H1 (cell line): Measurements from ENCODE around the gene HMCN1. TPM values are rescaled to one million over a fixed set of nuclear protein-coding genes. Genes with fewer than 3 reads are reported as not detected.

ENCODE experiments used
- CTCF ChIA-PET: fragments of 300-600 bp; sonication (Branson Sonifier 250); formaldehyde crosslinking; loops from one replicate; lab custom pipeline; 2021; ENCODE audit not compliant: partially characterized antibody; lab: Charles Lee
- POLR2A ChIA-PET: fragments of 300-600 bp; sonication (Branson Sonifier 250); formaldehyde crosslinking; loops from one replicate; lab custom pipeline; 2021; ENCODE audit warnings: inconsistent platforms; ENCODE audit not compliant: partially characterized antibody; lab: Charles Lee
- DNase-seq, 2 experiments: peaks; one replicate each; pipeline versions ENCODE4 v3.0.0 to v3.0.0-alpha.2; 2010 to 2022; ENCODE audit warnings: low spot score in 2 of 2, low read depth in 1 of 2, mixed read lengths in 1 of 2
- FAIRE-seq: peaks from 2 replicates; lab custom pipeline; 2011; peaks lifted over from hg19 to GRCh38; lab: Jason Lieb, UNC
- H2AFZ ChIP-seq: 2 replicates; pipeline ENCODE4 v1.8.1; 2012; ENCODE audit warnings: low read length, inconsistent platforms
- H2AK5ac ChIP-seq: 2 replicates; pipeline ENCODE4 v1.6.1; 2013; ENCODE audit warnings: low read depth, low read length
- H2BK120ac ChIP-seq: replicated peaks from 2 replicates; pipeline ENCODE3; 2013; ENCODE audit warnings: low read depth, low read length, inconsistent platforms
- H2BK12ac ChIP-seq: 2 replicates; pipeline ENCODE4 v1.6.1; 2013; ENCODE audit warnings: low read depth, low read length
- H2BK15ac ChIP-seq: 2 replicates; pipeline ENCODE4 v1.6.1; 2013; ENCODE audit warnings: low read length
- H2BK20ac ChIP-seq: 2 replicates; pipeline ENCODE4 v1.6.1; 2013; ENCODE audit warnings: low read length
- H2BK5ac ChIP-seq: 2 replicates; pipeline ENCODE4 v1.6.1; 2013; ENCODE audit warnings: low read depth, low read length
- H3K14ac ChIP-seq: 2 replicates; pipeline ENCODE4 v1.6.1; 2013; ENCODE audit warnings: inconsistent platforms; ENCODE audit not compliant: insufficient read length
- H3K18ac ChIP-seq: 2 replicates; pipeline ENCODE4 v1.6.1; 2013; ENCODE audit warnings: low read length; ENCODE audit errors: extremely low read depth
- H3K23ac ChIP-seq: 2 replicates; pipeline ENCODE4 v1.6.1; 2013; ENCODE audit warnings: inconsistent platforms; ENCODE audit not compliant: insufficient read length
- H3K23me2 ChIP-seq: 2 replicates; pipeline ENCODE4 v1.6.1; 2013; ENCODE audit warnings: low read depth, low read length
- H3K27ac ChIP-seq: 2 replicates; pipeline ENCODE4 v1.6.1; 2011; ENCODE audit warnings: low read depth, low read length, inconsistent platforms
- H3K27me3 ChIP-seq, 4 experiments: replicated peaks in 1 of 4; 1 replicate in 1 of 4; 2 replicates in 3 of 4; pipeline versions ENCODE4 v1.6.1 to v1.8.1; 2011 to 2013; ENCODE audit warnings: low read length in 3 of 4, mild to moderate bottlenecking in 3 of 4, inconsistent platforms in 2 of 4, mixed read lengths in 2 of 4, moderate library complexity in 1 of 4; ENCODE audit not compliant: control insufficient read depth in 3 of 4, insufficient read depth in 3 of 4; ENCODE audit errors: extremely low read depth in 1 of 4
- H3K36me3 ChIP-seq, 4 experiments: 2 replicates each; pipeline versions ENCODE4 v1.6.1 to v1.8.1; 2011 to 2013; ENCODE audit warnings: mild to moderate bottlenecking in 4 of 4, low read length in 3 of 4, moderate library complexity in 2 of 4, control low read depth in 1 of 4, inconsistent platforms in 1 of 4; ENCODE audit not compliant: insufficient read depth in 4 of 4, control insufficient read depth in 2 of 4
- H3K4ac ChIP-seq: replicated peaks from 2 replicates; pipeline ENCODE3; 2013; ENCODE audit warnings: low read length, low read depth, mixed read lengths, inconsistent platforms; ENCODE audit not compliant: insufficient read length
- H3K4me1 ChIP-seq, 4 experiments: replicated peaks in 1 of 4; 1 replicate in 1 of 4; 2 replicates in 3 of 4; pipeline versions ENCODE4 v1.6.1 to v1.8.1; 2011 to 2013; ENCODE audit warnings: low read length in 3 of 4, inconsistent platforms in 2 of 4, mixed read lengths in 1 of 4; ENCODE audit not compliant: insufficient read depth in 4 of 4, control insufficient read depth in 3 of 4
- H3K4me2 ChIP-seq, 2 experiments: 2 replicates each; pipeline versions ENCODE4 v1.6.1 to v1.8.1; 2011 to 2013; ENCODE audit warnings: low read depth in 2 of 2, low read length in 2 of 2, control low read depth in 1 of 2, inconsistent platforms in 1 of 2, mild to moderate bottlenecking in 1 of 2; ENCODE audit not compliant: insufficient read depth in 1 of 2
- H3K4me3 ChIP-seq, 4 experiments: fragments of 200-600, 300-600 bp in 1 of 4; sonication (generic), shearing (Covaris generic), sonication (Bioruptor Twin) in 1 of 4; 2 replicates each; pipeline versions ENCODE4 v1.5.1 to v1.8.1; 2011 to 2016; ENCODE audit warnings: low read length in 4 of 4, low read depth in 3 of 4, control low read depth in 2 of 4, inconsistent platforms in 2 of 4, mild to moderate bottlenecking in 2 of 4, mixed read lengths in 1 of 4, moderate library complexity in 1 of 4; ENCODE audit not compliant: insufficient read depth in 2 of 4; ENCODE audit errors: extremely low read depth in 1 of 4
- H3K56ac ChIP-seq: replicated peaks from 2 replicates; pipeline ENCODE3; 2013; ENCODE audit warnings: low read depth, mild to moderate bottlenecking, mixed read lengths, low read length, inconsistent platforms; ENCODE audit not compliant: insufficient read length
- H3K79me1 ChIP-seq: 2 replicates; pipeline ENCODE4 v1.6.1; 2013; ENCODE audit warnings: low read depth, low read length, control low read depth
- H3K79me2 ChIP-seq, 2 experiments: 2 replicates each; pipeline versions ENCODE4 v1.6.1 to v1.8.1; 2012 to 2013; ENCODE audit warnings: low read length in 2 of 2, mild to moderate bottlenecking in 2 of 2, inconsistent platforms in 1 of 2; ENCODE audit not compliant: insufficient read depth in 2 of 2, control insufficient read depth in 1 of 2
- H3K9ac ChIP-seq, 4 experiments: replicated peaks in 1 of 4; 1 replicate in 1 of 4; 2 replicates in 3 of 4; pipeline versions ENCODE4 v1.6.1 to v1.8.1; 2011 to 2013; ENCODE audit warnings: low read depth in 3 of 4, low read length in 3 of 4, control low read depth in 2 of 4, mild to moderate bottlenecking in 2 of 4, moderate library complexity in 2 of 4, inconsistent platforms in 1 of 4; ENCODE audit errors: extremely low read depth in 1 of 4
- H3K9me3 ChIP-seq, 2 experiments: 2 replicates each; pipeline versions ENCODE4 v1.6.1 to v1.8.1; 2012 to 2013; ENCODE audit warnings: mild to moderate bottlenecking in 2 of 2, moderate library complexity in 2 of 2, control low read depth in 1 of 2, inconsistent platforms in 1 of 2, low read depth in 1 of 2, low read length in 1 of 2, mixed read lengths in 1 of 2; ENCODE audit not compliant: insufficient read depth in 2 of 2
- H4K20me1 ChIP-seq, 2 experiments: replicated peaks in 1 of 2; 2 replicates each; pipeline versions ENCODE3 to v1.8.1; 2011 to 2013; ENCODE audit warnings: inconsistent platforms in 2 of 2, low read length in 2 of 2, mild to moderate bottlenecking in 1 of 2; ENCODE audit not compliant: insufficient read depth in 2 of 2, control insufficient read depth in 1 of 2
- H4K5ac ChIP-seq: 2 replicates; pipeline ENCODE4 v1.6.1; 2013; ENCODE audit warnings: low read length, low read depth, mixed read lengths, inconsistent platforms; ENCODE audit not compliant: insufficient read length
- H4K8ac ChIP-seq: 2 replicates; pipeline ENCODE4 v1.8.0; 2013; ENCODE audit warnings: mild to moderate bottlenecking, moderate library complexity, low read length, inconsistent platforms; ENCODE audit not compliant: insufficient read depth; ENCODE audit errors: extremely low read depth
- H4K91ac ChIP-seq: replicated peaks from 2 replicates; pipeline ENCODE3; 2013; ENCODE audit warnings: low read length, mixed read lengths, inconsistent platforms; ENCODE audit not compliant: insufficient read length
- WGBS, 2 experiments: shearing (Covaris generic) in 1 of 2; methylation state at CpG; one replicate each; pipeline versions ENCODE4 v1.1.6 to v1.1.7; 2013 to 2015; ENCODE audit warnings: low lambda C conversion rate in 2 of 2, mixed read lengths in 2 of 2, inconsistent platforms in 1 of 2, low coverage in 1 of 2, missing lambda C conversion rate in 1 of 2; ENCODE audit not compliant: insufficient replicate concordance in 2 of 2, insufficient coverage in 1 of 2, insufficient read length in 1 of 2; ENCODE audit errors: extremely low coverage in 1 of 2, missing lambda C conversion rate in 1 of 2; 5-methylcytosine and 5-hydroxymethylcytosine counted together
- polyA plus RNA-seq, 7 experiments: library from polyadenylated mRNA; depleted of rRNA in 3 of 7; stranded (reverse) in 5 of 7; unstranded in 2 of 7; fragments of >200 nt in 5 of 7; fragments of 200-250 nt in 2 of 7; gene quantifications; 1 replicate in 5 of 7; 2 replicates in 1 of 7; 4 replicates in 1 of 7; pipeline versions ENCODE4 v1.2.1 to v1.2.3, GENCODE V29; 2011 to 2013; ENCODE audit warnings: missing spikeins in 2 of 7, mixed read lengths in 2 of 7
- total RNA-seq: library from RNA; stranded (reverse); fragmentation: NEBNext Ultra II Directional; extraction: Animal tissue kit (Norgen Biotek cat#: 25700); gene quantifications from 2 replicates; pipeline ENCODE4 v1.2.1, GENCODE V29; 2021

HMCN1 gene
- total and polyA plus RNA-seq, 2 of the 8 experiments (the other 6 are each of a cell fraction or from before 2014, with no cell fraction given) = 13.8 to 14.6 TPM

DNA sequence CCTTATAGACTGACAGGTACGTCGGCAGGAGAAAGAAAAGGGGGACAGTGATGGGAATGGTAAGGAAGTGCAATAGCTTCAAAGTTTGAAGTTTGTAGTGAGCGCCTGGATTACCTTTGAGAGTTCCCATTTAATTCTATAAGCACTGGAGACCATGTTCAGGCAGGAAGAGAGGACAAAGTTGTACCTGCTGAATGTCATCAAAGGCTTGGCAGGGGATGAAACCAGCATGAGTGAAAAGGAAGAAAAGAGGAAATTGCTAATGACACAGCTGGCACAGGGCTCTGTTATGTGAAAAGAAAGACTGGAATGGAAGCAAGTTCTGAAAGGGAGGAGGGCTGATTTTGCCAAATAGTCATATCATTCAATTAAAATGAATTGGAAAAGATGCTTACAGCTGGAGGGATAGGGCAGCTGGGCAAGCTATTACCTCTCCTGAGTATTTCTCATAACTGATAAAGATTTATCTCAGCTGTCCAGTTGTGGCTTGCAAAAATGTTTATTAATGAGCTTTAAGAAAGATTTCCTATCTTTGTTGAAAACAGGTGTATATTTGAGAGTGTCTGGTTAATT lies 109.2 kb downstream of the HMCN1 start:
- no peaks in the 10 kb centered on the region for H3K23me2 ChIP-seq
- DNase-seq (no peak), FAIRE-seq (peak; percentile 82)
- H3K79me2 ChIP-seq = no peaks in the 10 kb centered on the region
- no peak overlapping the region for H4K8ac ChIP-seq
- H3K4me2 ChIP-seq = peak overlapping the region in 1 of 2 experiments; percentile 25; a peak in 1 of 4 replicates
- no peak overlapping the region for H2BK12ac ChIP-seq
- no peaks in the 10 kb centered on the region for H4K20me1 ChIP-seq
- no peaks in the 10 kb centered on the region for H3K36me3 ChIP-seq
- no peak overlapping the region for H2BK5ac ChIP-seq
- no peak overlapping the region for H3K9ac ChIP-seq
- no peak overlapping the region for H2BK15ac ChIP-seq
- no peak overlapping the region for H4K5ac ChIP-seq
- H2BK120ac ChIP-seq = no peak overlapping the region
- peaks cover 0 to 8% (median 3%) of the 10 kb centered on the region in 4 experiments; a peak in 4 of 7 replicates for H3K4me1 ChIP-seq
- 43% methylated on average over 3 of the region's 3 CpGs; no CpG with 5 or more reads in 1 of the 2 experiments for WGBS, 2 experiments
- H2BK20ac ChIP-seq = no peak overlapping the region
- no peak overlapping the region for H3K27ac ChIP-seq
- no peaks in the 10 kb centered on the region for H3K27me3 ChIP-seq
- no peak overlapping the region for H3K56ac ChIP-seq
- ChIA-PET CTCF (interaction anchor here (0.7 to 1.6 kb wide), 10 partner anchors 9 to 369 kb away, joined by 3 to 10 read pairs (median 3); no protein-coding TSS in a partner anchor), POLR2A (interaction anchor here (0.6 kb wide), 1 partner anchor 14 kb away, joined by 3 read pairs; no protein-coding TSS in a partner anchor)
- H3K23ac ChIP-seq = no peak overlapping the region
- no peaks in the 10 kb centered on the region for H3K9me3 ChIP-seq
- no peaks in the 10 kb centered on the region for H3K79me1 ChIP-seq
- H3K4ac ChIP-seq = no peak overlapping the region
- no peak overlapping the region for H2AFZ ChIP-seq
- peak overlapping the region in 1 of 4 experiments; percentile 14; a peak in 1 of 8 replicates for H3K4me3 ChIP-seq
- no peak overlapping the region for H2AK5ac ChIP-seq
- no peak overlapping the region for H3K18ac ChIP-seq
- H4K91ac ChIP-seq = no peak overlapping the region
- no peak overlapping the region for H3K14ac ChIP-seq
